HG03432 (cell line): Measurements from ENCODE around the gene MYL4.
"Not testable (repeated sequence)": the region's sequence is repeated elsewhere in the genome, so short reads cannot be mapped to it uniquely, and the experiment has no call there.

Experiments
- ATAC-seq: cut with Tn5 transposase; IDR thresholded peaks from one replicate; pipeline ENCODE4 v1.9.1; 2021; ENCODE audit warnings: mild to moderate bottlenecking, moderate library complexity; ENCODE audit not compliant: unreplicated experiment

The MYL4 gene

GRCh38 chr17:47268964-47269363 lies 59.8 kb downstream of the MYL4 start:
- not testable (repeated sequence) for ATAC-seq

- ATAC-seq: not testable (repeated sequence)
Measured at GRCh38 chr17:47269561-47270280, 60.6 kb downstream of the MYL4 start.

- ATAC-seq: no peak
Measured at GRCh38 chr17:47270946-47271705, 62.0 kb downstream of the MYL4 start.

- no peak for ATAC-seq
Measured at GRCh38 chr17:47272491-47272890, 63.3 kb downstream of the MYL4 start.

GRCh38 chr17:47273245-47273644 lies 64.1 kb downstream of the MYL4 start:
- no peak for ATAC-seq
